Measurements from ENCODE around the gene CFAP57.

- TF ChIP-seq CTCF (conservative IDR thresholded peaks at IDR 0.05; ENCODE audit: low read length) (no peak), EZH2phosphoT487 (IDR thresholded peaks at IDR 0.05; ENCODE audit: borderline replicate concordance) (no peak)
These were observed 84.8 kb downstream of the CFAP57 start for GRCh38 chr1:43256675-43257570.
